ENCODE data around the gene THBD.

DNA sequence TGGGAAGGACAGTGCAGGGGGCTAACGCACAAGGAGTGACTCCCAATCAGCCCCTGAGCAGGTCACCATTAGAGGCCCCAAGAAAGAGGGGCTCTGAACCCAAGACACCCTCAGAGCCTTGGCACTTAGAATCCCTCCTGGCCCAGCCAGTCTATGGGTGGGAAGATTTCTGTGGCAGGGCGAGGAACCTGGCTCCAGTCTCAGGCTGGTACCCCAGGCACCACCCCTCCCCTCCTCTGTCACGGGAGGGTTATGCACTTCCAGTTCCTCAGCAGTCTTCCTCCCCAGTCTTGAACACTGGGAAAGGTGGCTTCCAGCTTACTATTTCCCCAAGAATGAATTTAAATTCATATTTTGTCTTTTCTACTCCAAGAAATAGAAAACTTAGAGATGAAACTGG, 42.0 kb downstream of the THBD start:
- TF ChIP-seq, protein P1, sequence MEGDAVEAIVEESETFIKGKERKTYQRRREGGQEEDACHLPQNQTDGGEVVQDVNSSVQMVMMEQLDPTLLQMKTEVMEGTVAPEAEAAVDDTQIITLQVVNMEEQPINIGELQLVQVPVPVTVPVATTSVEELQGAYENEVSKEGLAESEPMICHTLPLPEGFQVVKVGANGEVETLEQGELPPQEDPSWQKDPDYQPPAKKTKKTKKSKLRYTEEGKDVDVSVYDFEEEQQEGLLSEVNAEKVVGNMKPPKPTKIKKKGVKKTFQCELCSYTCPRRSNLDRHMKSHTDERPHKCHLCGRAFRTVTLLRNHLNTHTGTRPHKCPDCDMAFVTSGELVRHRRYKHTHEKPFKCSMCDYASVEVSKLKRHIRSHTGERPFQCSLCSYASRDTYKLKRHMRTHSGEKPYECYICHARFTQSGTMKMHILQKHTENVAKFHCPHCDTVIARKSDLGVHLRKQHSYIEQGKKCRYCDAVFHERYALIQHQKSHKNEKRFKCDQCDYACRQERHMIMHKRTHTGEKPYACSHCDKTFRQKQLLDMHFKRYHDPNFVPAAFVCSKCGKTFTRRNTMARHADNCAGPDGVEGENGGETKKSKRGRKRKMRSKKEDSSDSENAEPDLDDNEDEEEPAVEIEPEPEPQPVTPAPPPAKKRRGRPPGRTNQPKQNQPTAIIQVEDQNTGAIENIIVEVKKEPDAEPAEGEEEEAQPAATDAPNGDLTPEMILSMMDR (IDR thresholded peaks at IDR 0.05; ENCODE audit: low read length), result no peak
- no peak for TF ChIP-seq EZH2phosphoT487 (IDR thresholded peaks at IDR 0.05; ENCODE audit: low read length)
- no peak for TF ChIP-seq EZH2 (optimal IDR thresholded peaks at IDR 0.05; ENCODE audit: low read depth, low read length)
